ENCODE measurements around the gene KLHDC3. TPM values are rescaled to one million over a fixed set of nuclear protein-coding genes. Genes with fewer than 3 reads are reported as not detected.

KLHDC3 gene
- total RNA-seq (2014; rRNA removed; shearing (Covaris generic)) (182 and 184 TPM in 2 replicates), polyA plus RNA-seq (2016; fragmentation: Nextera tagmentation; extraction: Ambion mirVana) (86.2 and 88.2 TPM in 2 replicates)
- long read RNA-seq, transcript KLHDC3-202 (11 exons, 1,909 nt) = major isoform, 155 of 172 reads
- long read RNA-seq, partial matches to known transcripts = 12 of 172 reads
- long read RNA-seq, other reads (novel, unspliced or antisense) = 5 of 172 reads

- H3K4me1 ChIP-seq (ENCODE audit: insufficient read depth) = peaks cover 16% of the 10 kb centered on the region
- H3K4me1 Mint-ChIP-seq = peaks cover 30% of the 10 kb centered on the region
- H3K79me2 ChIP-seq (replicated peaks; ENCODE audit: insufficient read depth) = peaks cover 45% of the 10 kb centered on the region
- no peaks in the 10 kb centered on the region for H3K9me2 ChIP-seq (ENCODE audit: insufficient read depth)
- no peaks in the 10 kb centered on the region for H3K27me3 ChIP-seq (ENCODE audit: insufficient read depth)
- H3K4me2 ChIP-seq = peak within 1 kb of the TSS; percentile 99
- H3K9me3 Mint-ChIP-seq = no peaks in the 10 kb centered on the region
- H3K27ac ChIP-seq (ENCODE audit: low read depth) = peak within 1 kb of the TSS; percentile 83
- H3K36me3 Mint-ChIP-seq (ENCODE audit: low read depth) = peaks cover 67% of the 10 kb centered on the region
- 0 out of 2 replicates have a peak, but pooled peaks cover 21% of the 10 kb centered on the region for H3F3A ChIP-seq (replicated peaks; ENCODE audit: low read depth)
- TF ChIP-seq POLR2AphosphoS5 (IDR thresholded peaks at IDR 0.05; ENCODE audit: low read depth) = peak; percentile 90
- TF ChIP-seq, protein P1, sequence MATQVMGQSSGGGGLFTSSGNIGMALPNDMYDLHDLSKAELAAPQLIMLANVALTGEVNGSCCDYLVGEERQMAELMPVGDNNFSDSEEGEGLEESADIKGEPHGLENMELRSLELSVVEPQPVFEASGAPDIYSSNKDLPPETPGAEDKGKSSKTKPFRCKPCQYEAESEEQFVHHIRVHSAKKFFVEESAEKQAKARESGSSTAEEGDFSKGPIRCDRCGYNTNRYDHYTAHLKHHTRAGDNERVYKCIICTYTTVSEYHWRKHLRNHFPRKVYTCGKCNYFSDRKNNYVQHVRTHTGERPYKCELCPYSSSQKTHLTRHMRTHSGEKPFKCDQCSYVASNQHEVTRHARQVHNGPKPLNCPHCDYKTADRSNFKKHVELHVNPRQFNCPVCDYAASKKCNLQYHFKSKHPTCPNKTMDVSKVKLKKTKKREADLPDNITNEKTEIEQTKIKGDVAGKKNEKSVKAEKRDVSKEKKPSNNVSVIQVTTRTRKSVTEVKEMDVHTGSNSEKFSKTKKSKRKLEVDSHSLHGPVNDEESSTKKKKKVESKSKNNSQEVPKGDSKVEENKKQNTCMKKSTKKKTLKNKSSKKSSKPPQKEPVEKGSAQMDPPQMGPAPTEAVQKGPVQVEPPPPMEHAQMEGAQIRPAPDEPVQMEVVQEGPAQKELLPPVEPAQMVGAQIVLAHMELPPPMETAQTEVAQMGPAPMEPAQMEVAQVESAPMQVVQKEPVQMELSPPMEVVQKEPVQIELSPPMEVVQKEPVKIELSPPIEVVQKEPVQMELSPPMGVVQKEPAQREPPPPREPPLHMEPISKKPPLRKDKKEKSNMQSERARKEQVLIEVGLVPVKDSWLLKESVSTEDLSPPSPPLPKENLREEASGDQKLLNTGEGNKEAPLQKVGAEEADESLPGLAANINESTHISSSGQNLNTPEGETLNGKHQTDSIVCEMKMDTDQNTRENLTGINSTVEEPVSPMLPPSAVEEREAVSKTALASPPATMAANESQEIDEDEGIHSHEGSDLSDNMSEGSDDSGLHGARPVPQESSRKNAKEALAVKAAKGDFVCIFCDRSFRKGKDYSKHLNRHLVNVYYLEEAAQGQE (IDR thresholded peaks at IDR 0.05; ENCODE audit: unreplicated experiment) = no peak
- TF ChIP-seq ETS1 (IDR thresholded peaks at IDR 0.05) = peak; percentile 96
- TF ChIP-seq CREB1 (CRISPR knock-in tag; IDR thresholded peaks at IDR 0.05; ENCODE audit: low read depth) = peak; percentile 80
- no peak for TF ChIP-seq JUNB (IDR thresholded peaks at IDR 0.05; ENCODE audit: unreplicated experiment)
- H3K4me3 ChIP-seq = peak within 1 kb of the TSS; percentile 94
- peaks cover 23% of the 10 kb centered on the region for H3K27me3 Mint-ChIP-seq (ENCODE audit: insufficient read depth, low read depth, poor library complexity)
- DNase-seq (ENCODE audit: low spot score) (peak; percentile 100), ATAC-seq (peak; percentile 89)
- peaks cover 13% of the 10 kb centered on the region; the same call in 1 of the 2 replicates for H3K36me3 ChIP-seq (ENCODE audit: insufficient read depth)
- H2AFZ ChIP-seq = peak within 1 kb of the TSS; percentile 12; the same call in 1 of the 2 replicates
- peak within 1 kb of the TSS; percentile 95 for H3K27ac Mint-ChIP-seq
- peaks cover 15% of the 10 kb centered on the region for H4K20me1 ChIP-seq (replicated peaks; ENCODE audit: insufficient read depth)
- peak within 1 kb of the TSS; percentile 92 for H3K4me3 Mint-ChIP-seq
Observed at GRCh38 chr6:43013843-43014433, at the start of gene KLHDC3, which contains the start of gene MEA1. TSS of gene KLHDC3 (plus strand) at chr6:43014249. CDS start at chr6:43017193, 2,944 bp downstream. TSS of gene MEA1 (minus strand) at chr6:43013946. CDS start at chr6:43013813, 133 bp downstream.

DNA sequence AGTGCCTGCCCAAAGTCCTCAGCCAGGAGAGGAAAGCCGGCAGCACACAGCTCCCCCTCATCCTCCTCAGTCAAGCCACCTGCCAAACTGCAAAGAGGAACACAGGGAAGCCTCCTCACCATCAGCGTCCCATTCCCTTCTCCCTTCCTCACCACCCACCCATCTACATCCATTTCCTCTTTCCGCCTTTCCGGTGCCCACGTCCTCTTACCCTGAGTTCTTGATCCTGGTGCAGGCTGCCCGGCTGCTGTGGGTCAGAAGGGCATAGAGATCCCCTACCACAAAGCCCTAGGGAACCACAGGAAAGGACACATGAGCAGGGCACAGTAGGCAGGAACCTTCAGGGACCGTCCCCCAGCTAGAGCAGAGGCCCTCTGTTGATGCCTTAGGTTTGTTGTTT is 47.5 kb upstream of the KLHDC3 start:
- Mint-ChIP-seq H3K27me3 (ENCODE audit: insufficient read depth, low read depth, poor library complexity) (peaks cover 14% of the 10 kb centered on the region), H3K4me3 (no peak overlapping the region), H3K4me1 (peaks cover 8% of the 10 kb centered on the region; the same call in 2 of the 3 replicates), H3K27ac (no peak overlapping the region), H3K36me3 (ENCODE audit: low read depth) (peaks cover 3% of the 10 kb centered on the region; the same call in 2 of the 3 replicates), H3K9me3 (no peaks in the 10 kb centered on the region)
- Histone ChIP-seq H3K4me3 (no peak overlapping the region), H3K4me2 (no peak overlapping the region), H3K27me3 (ENCODE audit: insufficient read depth) (peaks cover 3% of the 10 kb centered on the region; the same call in 1 of the 2 replicates), H4K20me1 (replicated peaks; ENCODE audit: insufficient read depth) (no peaks in the 10 kb centered on the region), H3K36me3 (ENCODE audit: insufficient read depth) (no peaks in the 10 kb centered on the region; the same call in 1 of the 2 replicates), H3K79me2 (replicated peaks; ENCODE audit: insufficient read depth) (no peaks in the 10 kb centered on the region), H3K4me1 (ENCODE audit: insufficient read depth) (no peaks in the 10 kb centered on the region), H3K9me2 (ENCODE audit: insufficient read depth) (no peaks in the 10 kb centered on the region), H3K27ac (ENCODE audit: low read depth) (no peak overlapping the region), H3F3A (replicated peaks; ENCODE audit: low read depth) (peaks cover 6% of the 10 kb centered on the region; the same call in 1 of the 2 replicates), H2AFZ (no peak overlapping the region)
- no peak for TF ChIP-seq ETS1 (IDR thresholded peaks at IDR 0.05)
- TF ChIP-seq ZNF331 (CRISPR knock-in tag; IDR thresholded peaks at IDR 0.05; ENCODE audit: low read depth) = no peak
- no peak for TF ChIP-seq ZNF114 (CRISPR knock-in tag; IDR thresholded peaks at IDR 0.05)
- no peak for TF ChIP-seq CREB1 (CRISPR knock-in tag; IDR thresholded peaks at IDR 0.05; ENCODE audit: low read depth)
- TF ChIP-seq POLR2AphosphoS5 (IDR thresholded peaks at IDR 0.05; ENCODE audit: low read depth) = no peak
- TF ChIP-seq JUNB (IDR thresholded peaks at IDR 0.05; ENCODE audit: unreplicated experiment) = no peak
- no peak for TF ChIP-seq NANOG (IDR thresholded peaks at IDR 0.05; ENCODE audit: borderline replicate concordance)
- ATAC-seq (no peak), DNase-seq (ENCODE audit: low spot score) (no peak)
